Stimulated activated CD4-positive, alpha-beta T cell treated with anti-CD3 and anti-CD28 coated beads, TNF-alpha, amount 100 ng/mL, for 4 hours (primary cell): ENCODE data around the gene SESTD1.
"Not testable (repeated sequence)": the region's sequence is repeated elsewhere in the genome, so short reads cannot be mapped to it uniquely, and the experiment has no call there.

Experiments used
- DNase-seq, 3 experiments: peaks; one replicate each; pipeline ENCODE4 v3.0.0-alpha.2; 2020; ENCODE audit warnings: low read depth in 3 of 3

SESTD1 gene

DNA sequence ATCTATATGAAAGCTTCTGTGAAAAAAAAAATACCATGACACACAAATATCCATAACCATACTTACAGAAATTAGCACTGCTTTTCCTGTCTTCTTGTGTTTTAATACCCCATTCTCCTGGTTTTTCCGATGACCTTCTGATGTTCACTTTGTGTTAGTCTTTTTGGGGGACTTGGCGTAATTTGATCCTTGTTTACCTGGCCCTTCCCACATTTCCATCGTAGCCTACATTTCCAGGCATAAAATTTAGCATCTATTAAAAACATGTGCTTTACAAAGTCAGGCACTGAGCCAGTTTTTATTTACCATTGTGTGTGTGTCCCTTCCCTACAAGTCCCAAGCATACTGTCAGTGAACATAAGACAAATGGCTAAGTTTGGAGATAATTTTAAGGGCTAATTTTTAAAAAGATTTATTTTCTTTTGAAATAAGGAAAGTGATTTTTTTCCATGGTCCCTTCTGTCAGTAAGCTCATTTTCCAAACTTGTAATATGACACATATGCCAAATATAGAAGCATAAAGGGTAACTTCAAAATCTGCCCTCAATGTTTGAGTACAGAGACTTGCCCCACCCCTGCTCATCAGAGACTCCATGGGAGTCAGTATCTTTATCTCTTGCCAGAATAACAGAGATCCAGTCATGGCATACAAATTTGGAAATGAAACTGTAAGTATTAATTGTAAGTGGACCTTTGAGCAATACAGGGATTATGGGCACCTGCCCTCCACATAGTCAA lies 27.3 kb downstream of the SESTD1 start:
- DNase-seq, result no peak

DNA sequence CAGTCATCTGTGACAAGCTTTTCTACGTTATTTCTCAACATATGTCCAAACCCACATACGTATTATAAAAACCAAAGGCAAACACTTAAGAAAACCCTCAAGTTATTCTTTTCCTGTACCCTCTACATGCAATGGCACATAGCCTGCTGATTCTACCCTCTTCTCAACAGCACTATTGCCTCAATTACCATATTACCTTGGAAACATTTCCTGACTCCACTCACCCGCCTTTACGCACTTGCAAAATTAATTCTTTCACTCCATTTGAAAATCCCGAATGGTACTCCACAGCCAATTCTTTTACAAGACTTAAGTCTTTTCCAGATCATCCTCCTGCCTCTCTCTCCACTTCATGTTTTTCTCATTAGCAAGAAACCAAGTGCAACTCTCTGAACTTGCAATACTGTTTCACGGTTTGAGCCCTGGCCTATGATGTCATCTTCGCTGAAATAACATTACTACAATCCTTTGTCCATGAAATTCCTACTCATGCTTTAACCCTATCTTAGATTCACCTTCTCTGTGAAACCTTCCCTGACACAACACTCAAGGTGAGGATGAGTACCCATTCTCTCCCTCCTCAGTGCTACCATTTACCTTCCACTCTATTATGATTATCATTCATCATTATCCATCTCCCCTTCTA lies 29.0 kb downstream of the SESTD1 start:
- no peak for DNase-seq

DNA sequence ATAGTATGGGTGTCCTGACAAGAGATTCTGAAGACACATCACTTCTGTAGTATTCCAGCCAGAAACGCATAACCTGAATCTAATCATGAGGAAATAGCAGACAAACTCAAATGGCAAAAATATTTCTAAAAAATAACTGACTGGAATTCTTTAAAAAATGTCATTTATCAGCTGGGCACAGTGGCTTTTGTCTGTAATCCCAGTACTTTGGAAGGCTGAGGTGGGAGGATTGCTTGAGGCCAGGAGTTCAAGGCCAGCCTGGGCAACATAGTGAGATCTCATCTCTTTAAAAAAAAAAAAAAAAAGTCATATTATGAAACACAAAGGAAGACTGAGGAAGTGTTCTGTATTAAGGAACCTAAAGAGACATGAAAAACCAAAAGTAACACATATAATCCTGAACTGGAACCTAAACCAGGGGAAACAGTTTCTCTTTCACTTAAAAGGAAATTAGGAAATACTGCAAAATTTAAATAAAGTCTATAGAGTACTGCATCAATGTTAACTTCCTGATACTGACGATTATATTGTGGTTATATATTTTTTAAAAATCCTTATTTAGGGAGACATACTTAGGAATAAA lies 29.9 kb downstream of the SESTD1 start:
- DNase-seq, result no peak

DNA sequence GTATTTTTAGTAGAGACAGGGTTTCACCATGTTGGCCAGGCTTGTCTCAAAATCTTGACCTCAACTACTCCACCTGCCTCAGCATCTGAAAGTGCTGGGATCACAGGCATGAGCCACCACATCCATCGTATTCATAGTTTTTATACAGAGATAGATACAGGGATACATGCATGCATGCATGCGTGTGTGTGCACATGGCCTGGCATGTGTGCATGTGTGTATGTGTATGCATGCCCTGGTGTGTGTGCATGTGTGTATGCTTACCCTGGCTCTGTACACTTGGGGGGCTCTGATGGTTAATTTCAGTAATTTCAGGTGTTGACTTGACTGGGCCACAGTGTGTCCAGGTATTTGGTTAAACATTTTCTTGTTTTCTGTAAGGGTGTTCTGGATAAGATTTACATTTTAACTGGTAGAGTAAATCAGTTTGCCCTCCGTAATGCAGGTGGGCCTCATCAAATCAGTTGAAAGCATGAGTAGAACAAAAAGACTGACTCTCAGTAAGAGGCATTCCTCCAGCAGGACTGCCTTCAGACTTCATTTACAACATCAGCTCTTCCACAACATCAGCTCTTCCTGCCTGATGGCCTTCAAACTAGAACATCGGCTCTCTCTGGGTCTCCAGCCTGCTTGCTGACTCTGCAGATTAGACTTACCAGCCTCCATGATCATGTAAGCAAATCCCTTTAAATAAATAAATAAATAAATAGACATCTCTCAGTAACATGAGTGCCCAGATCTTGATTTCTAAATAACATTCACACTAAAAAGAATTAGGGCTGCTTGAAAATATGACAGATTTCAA lies 30.8 kb downstream of the SESTD1 start:
- DNase-seq, result no peak

DNA sequence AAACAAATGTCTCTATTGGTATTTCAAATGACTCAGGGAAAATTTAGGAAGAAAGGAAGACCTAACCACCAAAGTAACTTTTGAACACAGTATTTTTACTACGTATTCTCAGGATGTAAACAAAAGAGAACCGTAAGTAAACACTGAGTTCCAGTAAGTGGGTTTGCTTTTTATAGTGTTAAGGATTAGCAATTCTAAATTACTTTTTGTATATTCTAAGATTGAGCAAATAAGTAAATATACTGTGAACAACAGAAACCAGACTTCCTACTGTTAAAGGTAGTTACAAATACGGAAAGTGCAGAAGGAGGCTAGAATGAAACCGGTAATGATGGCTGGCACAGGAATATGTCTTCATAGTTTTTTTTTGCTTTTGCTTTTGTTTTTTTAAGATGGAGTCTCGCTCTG lies 31.5 kb downstream of the SESTD1 start:
- DNase-seq, result no peak

DNA sequence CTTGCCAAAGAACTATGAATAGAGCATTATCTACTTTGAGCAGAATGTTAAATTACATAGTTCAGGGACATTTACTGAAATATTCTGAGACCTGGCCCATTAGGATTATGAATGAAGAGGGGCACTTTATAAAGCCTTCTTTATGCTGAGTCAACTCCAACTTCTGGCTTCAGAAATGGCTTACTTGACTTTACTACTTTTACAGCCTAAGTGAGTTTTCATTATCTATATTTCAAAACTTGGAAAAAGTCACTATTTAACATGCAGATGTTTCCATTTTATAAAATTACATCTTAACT lies 37.7 kb downstream of the SESTD1 start:
- no peak for DNase-seq

DNA sequence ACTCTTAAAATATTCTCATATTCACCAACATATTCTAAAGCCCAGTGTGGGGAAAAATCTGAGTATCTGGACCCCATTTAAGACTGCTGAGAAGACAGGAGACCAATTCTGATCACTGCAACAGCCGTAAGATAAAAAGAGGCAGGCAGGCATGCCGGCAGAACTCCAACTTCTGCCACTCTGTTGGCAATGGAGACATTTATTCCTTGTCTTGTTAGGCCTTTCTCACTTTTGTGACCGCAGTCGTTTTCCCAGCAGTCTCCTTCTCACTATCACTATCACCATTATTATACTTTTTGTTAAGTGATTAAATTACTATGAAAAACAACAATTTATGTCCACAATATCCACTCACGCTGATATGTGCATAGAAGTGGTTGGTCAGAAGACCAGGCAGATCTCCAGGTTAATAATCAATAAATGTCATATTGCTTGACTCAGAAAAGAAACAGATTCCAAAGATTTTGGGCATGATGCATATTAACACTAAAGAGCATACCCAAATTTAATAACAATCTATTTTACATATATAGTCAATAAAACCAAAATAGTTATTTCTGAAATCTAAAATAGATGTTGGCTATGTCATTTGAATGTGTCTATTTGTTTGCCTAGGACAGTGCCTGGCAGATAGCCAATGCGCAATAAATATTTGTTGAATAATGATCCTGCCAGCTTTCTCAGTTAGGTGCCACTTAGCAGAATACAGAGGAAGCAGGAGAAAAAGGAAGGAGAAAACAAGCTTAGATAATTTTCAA lies 38.2 kb downstream of the SESTD1 start:
- DNase-seq, result no peak

DNA sequence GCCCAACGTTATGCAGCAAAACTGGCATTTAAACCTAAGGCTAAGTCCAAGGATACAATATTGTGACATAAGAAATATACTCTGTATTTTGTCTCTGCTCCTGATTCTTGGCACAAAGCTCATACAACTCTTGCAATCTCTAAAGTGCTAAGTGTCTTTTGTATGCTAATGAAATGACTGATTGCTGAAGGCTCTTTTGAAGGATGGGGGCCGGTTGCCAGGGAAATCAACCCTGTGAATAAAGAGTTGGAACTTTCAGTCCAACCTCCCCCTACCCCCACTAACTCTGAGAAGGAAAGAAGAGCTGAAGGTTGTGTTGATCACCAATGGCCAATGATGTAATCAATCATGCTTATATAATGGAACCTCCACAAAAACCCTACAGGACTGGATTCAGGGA lies 40.3 kb downstream of the SESTD1 start:
- DNase-seq, result no peak

DNA sequence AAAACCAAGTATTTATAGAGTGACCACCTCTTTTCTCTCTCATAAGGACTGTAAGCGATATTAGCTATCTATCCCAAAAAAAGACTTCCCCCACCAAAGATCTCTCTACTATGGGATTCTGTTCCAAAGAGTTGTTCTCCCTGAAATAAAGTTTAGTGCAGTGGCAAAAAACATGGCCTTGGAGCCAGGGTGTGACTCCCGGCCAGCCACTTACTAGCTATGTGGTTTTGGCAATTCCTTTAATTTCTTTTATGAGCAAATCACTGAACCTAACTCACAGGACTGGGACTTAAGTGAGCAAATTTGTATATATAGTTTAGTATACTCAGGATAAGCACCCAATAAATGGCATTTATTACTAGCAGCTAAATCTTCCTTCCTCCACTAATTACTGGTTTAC lies 42.6 kb downstream of the SESTD1 start:
- no peak for DNase-seq

DNA sequence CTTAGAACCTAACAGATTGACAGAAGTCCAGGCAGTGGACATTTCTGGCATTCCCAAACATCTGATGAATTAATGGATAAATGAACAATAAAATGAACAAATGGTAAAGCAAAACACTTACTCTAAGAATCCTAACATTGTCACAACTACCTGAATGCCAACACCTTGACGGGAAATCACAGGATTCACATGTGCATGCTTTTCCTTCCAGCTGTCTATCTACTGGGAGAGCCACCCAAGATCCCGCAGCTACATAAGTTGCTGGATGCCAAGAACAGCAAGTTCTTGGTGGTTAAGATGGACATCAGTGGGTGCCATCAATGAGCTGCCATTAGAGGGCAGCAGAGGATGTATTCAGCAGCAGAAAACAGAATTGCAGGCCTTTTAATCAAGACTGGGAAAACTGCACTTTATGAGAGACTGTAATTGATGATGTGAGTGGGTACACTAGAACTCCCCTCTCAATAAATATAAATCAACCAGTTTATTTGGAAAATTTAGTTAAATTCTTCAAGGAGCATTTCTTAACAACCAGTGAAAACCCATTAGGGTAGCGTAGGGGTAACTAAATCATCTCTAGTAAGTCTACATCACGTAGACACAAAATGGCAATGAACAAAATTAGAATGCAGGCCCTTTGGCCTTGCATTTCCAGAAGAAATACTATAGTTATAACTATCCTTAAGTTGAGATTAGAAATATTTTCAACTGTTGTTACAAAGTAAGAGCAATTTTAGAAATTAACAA lies 45.6 kb downstream of the SESTD1 start:
- peak; percentile 5 to 28 (median 12) for DNase-seq

DNA sequence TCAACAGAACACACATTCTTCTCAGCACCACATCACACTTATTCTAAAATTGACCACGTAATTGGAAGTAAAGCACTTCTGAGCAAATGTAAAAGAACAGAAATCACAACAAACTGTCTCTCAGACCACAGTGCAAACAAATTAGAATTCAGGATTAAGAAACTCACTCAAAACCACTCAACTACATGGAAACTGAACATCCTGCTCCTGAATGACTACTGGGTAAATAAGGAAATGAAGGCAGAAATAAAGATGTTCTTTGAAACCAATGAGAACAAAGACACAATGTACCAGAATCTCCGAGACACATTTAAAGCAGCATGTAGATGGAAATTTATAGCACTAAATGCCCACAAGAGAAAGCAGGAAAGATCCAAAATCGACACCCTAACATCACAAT lies 50.0 kb downstream of the SESTD1 start:
- not testable (repeated sequence) for DNase-seq

DNA sequence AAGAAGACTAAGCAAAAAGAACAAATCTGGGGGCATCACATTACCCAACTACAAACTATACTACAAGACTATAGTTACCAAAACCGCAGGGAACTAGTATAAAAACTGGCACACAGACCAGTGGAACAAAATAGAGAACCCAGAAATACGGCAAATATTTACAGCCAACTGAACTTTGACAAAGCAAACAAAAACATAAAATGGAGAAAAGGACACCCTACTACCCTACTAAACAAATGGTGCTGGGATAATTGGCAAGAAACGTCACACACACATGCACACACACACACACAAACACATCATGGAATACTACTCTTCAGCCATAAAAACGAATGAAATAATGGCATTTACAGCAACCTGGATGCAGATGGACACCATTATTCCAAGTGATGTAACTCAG lies 53.3 kb downstream of the SESTD1 start:
- DNase-seq, result no peak

DNA sequence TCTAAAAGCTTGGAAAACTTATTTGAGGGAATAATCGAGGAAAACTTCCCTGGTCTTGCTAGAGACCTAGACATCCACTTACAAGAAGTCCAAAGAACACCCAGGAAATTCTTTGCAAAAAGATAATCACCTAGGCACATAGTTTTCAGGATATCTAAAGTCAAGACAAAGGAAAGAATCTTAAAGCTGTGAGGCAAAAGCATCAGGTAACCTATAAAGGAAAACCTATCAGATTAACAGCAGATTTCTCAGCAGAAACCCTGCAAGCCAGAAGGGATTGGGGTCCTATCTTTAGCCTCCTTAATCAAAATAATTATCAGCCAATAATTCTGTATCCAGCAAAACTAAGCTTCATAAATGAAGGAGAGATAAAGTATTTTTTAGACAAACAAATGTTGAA lies 56.4 kb downstream of the SESTD1 start:
- DNase-seq, result not testable (repeated sequence)

DNA sequence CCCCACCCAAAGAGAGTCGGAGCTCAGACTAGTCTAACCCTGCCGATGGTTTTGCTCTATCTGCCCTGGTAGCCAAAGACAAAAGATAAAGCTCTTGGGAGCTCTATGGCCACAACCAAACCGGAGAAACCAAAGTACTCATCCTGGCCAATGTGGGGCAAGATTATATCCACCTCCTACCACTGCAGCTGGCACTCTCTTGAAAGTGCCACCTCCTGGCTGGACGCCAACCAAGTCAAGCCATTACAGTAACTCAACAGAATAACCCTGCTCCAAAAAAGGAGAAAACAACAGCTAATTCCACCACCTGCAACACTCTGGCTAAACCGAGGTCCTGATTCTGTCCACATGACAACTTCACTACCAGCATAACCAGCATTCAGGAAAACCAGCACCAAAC lies 57.6 kb downstream of the SESTD1 start:
- no peak for DNase-seq

DNA sequence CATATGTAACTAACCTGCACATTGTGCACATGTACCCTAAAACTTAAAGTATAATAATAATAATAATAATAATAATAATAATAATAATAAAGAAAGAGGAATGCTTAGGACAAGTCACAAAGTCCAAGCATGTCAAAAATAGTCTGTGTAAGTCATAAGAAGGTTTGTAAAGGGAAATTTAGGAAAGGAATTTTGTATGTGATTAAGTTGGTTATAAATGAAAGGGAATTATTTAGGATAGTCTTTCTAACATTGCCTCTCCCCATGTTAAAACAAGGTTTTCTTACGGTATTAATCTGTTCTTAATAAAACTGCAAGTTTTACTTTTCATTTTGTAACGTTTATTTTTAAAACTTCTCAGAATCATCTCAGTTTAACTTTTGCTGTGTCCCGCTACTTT lies 62.8 kb downstream of the SESTD1 start:
- DNase-seq, result no peak

DNA sequence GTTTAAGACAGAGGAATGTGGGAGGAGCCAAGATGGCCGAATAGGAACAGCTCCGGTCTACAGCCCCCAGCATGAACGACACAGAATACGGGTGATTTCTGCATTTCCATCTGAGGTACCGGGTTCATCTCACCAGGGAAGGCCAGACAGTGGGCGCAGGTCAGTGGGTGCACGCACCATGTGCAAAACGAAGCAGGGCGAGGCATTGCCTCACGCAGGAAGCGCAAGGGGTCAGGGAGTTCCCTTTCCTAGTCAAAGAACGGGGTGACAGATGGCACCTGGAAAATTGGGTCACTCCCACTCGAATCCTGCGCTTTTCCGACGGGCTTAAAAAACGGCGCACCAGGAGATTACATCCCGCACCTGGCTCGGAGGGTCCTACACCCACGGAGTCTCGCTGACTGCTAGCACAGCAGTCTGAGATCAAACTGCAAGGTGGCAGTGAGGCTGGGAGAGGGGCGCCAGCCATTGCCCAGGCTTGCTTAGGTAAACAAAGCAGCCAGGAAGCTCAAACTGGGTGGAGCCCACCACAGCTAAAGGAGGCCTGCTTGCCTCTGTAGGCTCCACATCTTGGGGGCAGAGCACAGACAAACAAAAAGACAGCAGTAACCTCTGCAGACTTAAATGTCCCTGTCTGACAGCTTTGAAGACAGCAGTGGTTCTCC lies 68.6 kb downstream of the SESTD1 start:
- DNase-seq, result not testable (repeated sequence)

DNA sequence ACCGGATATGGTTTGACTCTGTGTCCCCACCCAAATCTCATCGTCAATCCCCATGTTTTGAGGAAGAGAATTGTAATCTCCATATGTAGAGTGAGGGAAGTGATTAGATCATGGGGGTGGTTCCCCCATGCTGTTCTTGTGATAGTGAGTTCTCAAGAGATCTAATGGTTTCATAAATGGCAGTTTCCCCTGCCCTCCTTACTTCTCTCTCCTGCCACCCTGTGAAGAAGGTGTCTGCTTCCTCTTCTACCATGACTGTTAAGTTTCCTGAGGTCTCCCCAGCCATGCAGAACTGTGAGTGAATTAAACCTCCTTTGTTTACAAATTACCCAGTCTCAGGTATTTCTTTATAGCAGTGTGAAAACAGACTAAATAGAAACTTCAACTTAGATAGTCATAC lies 69.5 kb downstream of the SESTD1 start:
- DNase-seq, result no peak

DNA sequence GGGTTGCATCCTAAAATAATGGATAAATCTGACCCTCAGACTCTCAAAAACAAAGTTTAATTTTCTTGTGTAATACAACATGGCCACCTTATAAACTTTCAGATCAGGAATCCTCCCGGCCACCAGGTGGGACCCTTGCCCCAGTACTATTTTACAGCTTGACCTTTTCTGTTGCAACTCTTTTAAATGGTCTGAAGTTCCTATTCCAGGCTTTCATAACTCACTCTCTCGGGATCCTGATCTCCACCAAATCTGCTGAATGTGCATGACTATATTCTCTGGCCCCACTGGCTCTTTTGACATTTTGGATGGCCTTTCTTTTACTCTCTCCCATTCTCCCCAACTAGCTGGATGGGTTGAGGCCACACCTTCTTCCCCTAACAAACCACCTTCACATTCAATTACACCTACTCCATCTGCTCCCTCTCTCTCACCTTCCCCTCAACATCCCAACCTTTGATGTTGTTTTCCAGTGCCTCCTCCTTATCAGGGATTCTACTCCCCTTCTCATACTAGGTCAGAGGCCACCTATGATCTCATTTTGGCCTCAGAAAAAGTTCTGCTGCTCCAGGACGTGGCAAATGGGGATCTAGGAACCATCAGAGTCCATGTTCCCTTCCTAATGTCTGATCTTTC lies 70.8 kb downstream of the SESTD1 start:
- no peak for DNase-seq

DNA sequence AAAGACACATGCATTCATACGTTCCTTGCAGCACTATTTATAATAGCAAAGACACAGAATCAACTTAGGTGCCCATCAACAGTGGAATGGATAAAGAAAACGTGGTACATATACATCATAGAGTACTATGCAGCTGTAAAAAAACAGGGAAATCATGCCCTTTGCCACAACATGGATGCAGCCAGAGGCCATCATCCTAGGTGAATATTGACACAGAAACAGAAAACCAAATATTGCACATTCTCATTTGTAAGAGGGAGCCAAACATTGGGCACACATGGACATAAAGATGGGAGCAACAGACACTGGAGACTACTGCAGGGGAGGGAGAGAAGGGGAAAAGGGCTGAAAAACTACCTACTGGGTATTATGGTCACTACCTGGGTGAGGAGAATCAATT lies 73.5 kb downstream of the SESTD1 start:
- no peak for DNase-seq

DNA sequence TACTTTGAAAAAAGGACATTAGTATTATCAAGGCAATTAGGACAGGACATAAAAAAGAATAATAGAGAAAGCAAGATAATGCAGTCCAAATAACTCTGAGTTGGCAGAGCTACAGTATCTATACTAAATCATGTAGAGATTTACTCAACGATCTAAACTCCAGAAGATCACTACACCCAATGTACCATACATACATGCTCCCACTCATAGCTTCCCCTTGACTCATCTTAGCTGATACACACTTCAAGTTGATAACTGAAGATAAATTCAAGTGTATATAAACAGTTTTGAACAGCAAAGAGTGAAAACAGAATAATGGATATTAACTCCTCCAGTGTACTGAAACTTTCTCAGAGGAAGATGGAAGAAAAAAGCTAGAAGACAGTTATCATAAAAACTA lies 78.5 kb downstream of the SESTD1 start:
- no peak for DNase-seq
